Small intestine (tissue), 7 donors: ENCODE results near the gene PRKCI. TPM values are rescaled to one million over a fixed set of nuclear protein-coding genes. Genes with fewer than 3 reads are reported as not detected.
A peak's percentile ranks its signal among the peaks of the same experiment; 100 is the strongest.
"Not testable (repeated sequence)": the region's sequence is repeated elsewhere in the genome, so short reads cannot be mapped to it uniquely, and the experiment has no call there.

Experiments used
- DNase-seq, 2 donors: peaks; one replicate each; pipeline versions ENCODE4 v3.0.0 to v3.0.0-alpha.2; 2013
- FAIRE-seq: peaks from 2 replicates; lab custom pipeline; 2012; peaks lifted over from hg19 to GRCh38; lab: Jason Lieb, UNC
- H3K27ac ChIP-seq, 3 donors: one replicate each; pipeline ENCODE4 v1.5.1; 2013; ENCODE audit warnings: low read length in 2 of 3, mild to moderate bottlenecking in 2 of 3, control low read depth in 1 of 3, inconsistent platforms in 1 of 3, low read depth in 1 of 3, moderate library complexity in 1 of 3
- H3K27me3 ChIP-seq, 3 donors: one replicate each; pipeline ENCODE4 v1.6.1; 2013; ENCODE audit warnings: low read length in 3 of 3, inconsistent platforms in 1 of 3; ENCODE audit not compliant: control insufficient read depth in 3 of 3, insufficient read depth in 3 of 3
- H3K36me3 ChIP-seq, 3 donors: one replicate each; pipeline ENCODE4 v1.6.1; 2013; ENCODE audit warnings: low read length in 3 of 3, inconsistent platforms in 1 of 3, low read depth in 1 of 3, mild to moderate bottlenecking in 1 of 3, moderate library complexity in 1 of 3; ENCODE audit not compliant: control insufficient read depth in 3 of 3, insufficient read depth in 2 of 3
- H3K4me1 ChIP-seq, 3 donors: one replicate each; pipeline ENCODE4 v1.6.1; 2013; ENCODE audit warnings: low read length in 2 of 3, inconsistent platforms in 1 of 3, low read depth in 1 of 3, mild to moderate bottlenecking in 1 of 3, moderate library complexity in 1 of 3; ENCODE audit not compliant: control insufficient read depth in 3 of 3, insufficient read depth in 2 of 3
- H3K4me3 ChIP-seq, 3 donors: one replicate each; pipeline ENCODE4 v1.5.1; 2013; ENCODE audit warnings: low read length in 3 of 3, control low read depth in 1 of 3, inconsistent platforms in 1 of 3, low read depth in 1 of 3, mild to moderate bottlenecking in 1 of 3, moderate library complexity in 1 of 3
- H3K9me3 ChIP-seq, 2 donors: one replicate each; pipeline ENCODE4 v1.6.1; 2013; ENCODE audit warnings: low read depth in 1 of 2, low read length in 1 of 2; ENCODE audit not compliant: control insufficient read depth in 2 of 2, insufficient read depth in 1 of 2
- WGBS, 3 donors: extraction: QIAGEN DNeasy Blood & Tissue Kit; methylation state at CpG; one replicate each; pipeline ENCODE4 v1.1.7; 2013; 5-methylcytosine and 5-hydroxymethylcytosine counted together
- polyA plus RNA-seq, 4 donors: library from polyadenylated mRNA; stranded (reverse) in 3 of 4; unstranded in 1 of 4; fragments of 200-250 nt in 3 of 4; fragments of 120-200 nt in 1 of 4; gene quantifications; one replicate each; pipeline versions ENCODE4 v1.2.1 to v1.2.3, GENCODE V29; 2013
- donor health status: healthy with polysubstance abuse.
- donor health status: control.
- donor health status: control.
- donor health status: Bipolar disorder and iron deficiency.
- donor health status: healthy.

Gene PRKCI
- polyA plus RNA-seq, 4 donors = 13.2 to 28.2 (median 14.7) TPM

DNA sequence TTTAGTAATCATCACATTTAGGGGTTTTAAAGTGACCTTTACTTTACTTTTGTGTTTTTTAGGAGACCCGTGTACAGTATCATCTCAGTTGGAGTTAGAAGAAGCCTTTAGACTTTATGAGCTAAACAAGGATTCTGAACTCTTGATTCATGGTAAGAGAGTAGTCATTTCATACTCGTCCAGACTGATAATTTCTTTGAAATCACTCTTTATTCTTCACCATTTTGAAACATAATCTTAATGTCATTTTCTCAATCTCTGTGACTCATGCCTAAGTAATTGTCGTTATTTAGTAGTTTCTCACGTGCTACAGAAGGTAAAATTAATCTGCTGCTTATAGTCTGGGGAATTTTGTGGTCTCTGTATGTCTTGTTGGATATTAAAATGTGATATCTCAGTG is 37.7 kb downstream of the PRKCI start:
- no peak for DNase-seq

DNA sequence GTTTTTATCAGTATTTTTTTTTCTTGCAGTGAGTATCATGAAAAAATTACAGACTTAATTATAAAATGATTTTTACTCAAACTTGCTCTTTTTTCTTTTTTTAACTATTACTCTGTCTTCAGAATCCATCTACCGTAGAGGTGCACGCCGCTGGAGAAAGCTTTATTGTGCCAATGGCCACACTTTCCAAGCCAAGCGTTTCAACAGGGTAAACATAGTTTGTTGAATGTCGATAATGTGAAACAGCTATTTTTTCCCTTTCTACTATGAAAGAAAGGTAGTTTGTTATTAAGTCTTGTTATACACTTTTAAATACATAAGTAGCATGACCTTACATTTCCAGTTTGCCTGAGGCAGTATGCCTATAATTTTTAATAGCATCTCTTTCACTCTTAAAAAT is 45.6 kb downstream of the PRKCI start:
- Histone ChIP-seq H3K4me3 (no peak overlapping the region), H3K4me1 (peaks cover 0 to 5% (median 0%) of the 10 kb centered on the region in 3 donors), H3K36me3 (peaks cover 4 to 26% (median 6%) of the 10 kb centered on the region in 3 donors), H3K27ac (no peak overlapping the region), H3K27me3 (no peaks in the 10 kb centered on the region), H3K9me3 (no peaks in the 10 kb centered on the region)
- no peak for FAIRE-seq
- no peak for DNase-seq
- 97 to 98% (median 97%) methylated on average over 5 of the region's 5 CpGs for WGBS, 3 donors

More for the DNA sequence above, 37.7 kb downstream of the PRKCI start:
- peaks cover 2 to 34% (median 7%) of the 10 kb centered on the region in 3 donors for H3K36me3 ChIP-seq
- H3K27me3 ChIP-seq = no peaks in the 10 kb centered on the region
- H3K9me3 ChIP-seq = no peaks in the 10 kb centered on the region
- no peaks in the 10 kb centered on the region for H3K4me1 ChIP-seq
- no peak for FAIRE-seq
- WGBS, 3 donors = 71 to 84% (median 80%) methylated on average over 4 of the region's 4 CpGs
- H3K4me3 ChIP-seq = no peak overlapping the region
- H3K27ac ChIP-seq = no peak overlapping the region

DNA sequence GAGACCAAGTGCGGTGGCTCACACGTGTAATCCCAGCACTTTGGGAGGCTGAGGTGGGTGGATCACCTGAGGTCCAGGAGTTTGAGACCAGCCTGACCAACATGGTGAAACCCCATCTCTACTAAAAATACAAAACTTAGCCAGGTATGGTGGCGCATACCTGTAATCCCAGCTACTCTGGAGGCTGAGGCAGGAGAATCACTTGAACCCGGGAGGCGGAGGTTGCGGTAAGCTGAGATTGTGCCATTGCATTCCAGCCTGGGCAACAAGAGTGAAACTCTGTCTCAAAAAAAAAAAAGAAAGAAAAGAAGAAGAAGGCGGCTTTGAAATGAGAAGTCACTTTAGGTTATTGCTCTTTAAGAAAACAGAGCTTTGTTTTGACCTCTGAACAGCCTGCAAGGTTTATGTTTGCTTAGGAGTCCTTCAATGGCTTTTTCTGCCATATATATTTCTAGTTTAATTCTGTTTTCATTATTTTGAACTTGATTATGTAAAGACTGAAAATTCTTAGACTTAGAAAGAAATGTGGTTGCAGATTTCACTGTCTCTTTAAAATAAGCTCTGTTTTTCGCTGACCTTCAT is 47.5 kb downstream of the PRKCI start:
- Histone ChIP-seq H3K36me3 (peaks cover 5 to 28% (median 5%) of the 10 kb centered on the region in 3 donors), H3K4me3 (peak overlapping the region in 1 of 3 donors; percentile 1), H3K27ac (peak overlapping the region in 2 of 3 donors; percentile 15 to 64)
- H3K9me3 ChIP-seq, H3K4me1 ChIP-seq, FAIRE-seq, H3K27me3 ChIP-seq: not testable (repeated sequence)
- WGBS, 3 donors = 65 to 78% (median 66%) methylated on average over 8 of the region's 8 CpGs
- peak; percentile 31 to 48 for DNase-seq

DNA sequence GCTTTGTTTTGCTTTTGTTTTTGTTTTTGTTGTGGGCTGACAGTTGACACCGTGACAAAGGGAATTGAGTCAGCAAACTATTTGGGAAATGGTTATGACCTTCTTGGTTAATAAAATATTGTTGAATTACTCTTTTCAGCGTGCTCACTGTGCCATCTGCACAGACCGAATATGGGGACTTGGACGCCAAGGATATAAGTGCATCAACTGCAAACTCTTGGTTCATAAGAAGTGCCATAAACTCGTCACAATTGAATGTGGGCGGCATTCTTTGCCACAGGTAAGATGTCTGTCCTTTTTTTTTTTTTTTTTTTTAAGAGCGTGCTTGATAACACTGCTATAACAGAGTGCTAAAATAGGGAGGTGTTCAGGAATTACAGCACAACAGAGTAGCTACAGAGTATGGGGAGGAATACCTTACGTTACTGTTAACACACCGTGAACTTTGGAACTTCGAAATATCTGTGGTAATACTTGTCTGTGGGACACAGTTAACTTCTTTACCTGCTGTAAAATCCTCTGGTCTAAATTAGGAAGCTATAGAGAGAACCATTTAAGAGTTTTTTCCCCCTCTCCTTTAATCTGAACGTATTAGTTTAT is 48.2 kb downstream of the PRKCI start:
- Histone ChIP-seq H3K27me3 (no peaks in the 10 kb centered on the region), H3K27ac (peak overlapping the region; percentile 15 to 64 (median 51)), H3K36me3 (peaks cover 4 to 25% (median 5%) of the 10 kb centered on the region in 3 donors), H3K9me3 (no peaks in the 10 kb centered on the region), H3K4me1 (peaks cover 0 to 5% (median 0%) of the 10 kb centered on the region in 3 donors), H3K4me3 (peak overlapping the region in 1 of 3 donors; percentile 1)
- FAIRE-seq (no peak), DNase-seq (peak; percentile 84 to 88)
- WGBS, 3 donors = 25 to 64% (median 43%) methylated on average over 11 of the region's 11 CpGs

DNA sequence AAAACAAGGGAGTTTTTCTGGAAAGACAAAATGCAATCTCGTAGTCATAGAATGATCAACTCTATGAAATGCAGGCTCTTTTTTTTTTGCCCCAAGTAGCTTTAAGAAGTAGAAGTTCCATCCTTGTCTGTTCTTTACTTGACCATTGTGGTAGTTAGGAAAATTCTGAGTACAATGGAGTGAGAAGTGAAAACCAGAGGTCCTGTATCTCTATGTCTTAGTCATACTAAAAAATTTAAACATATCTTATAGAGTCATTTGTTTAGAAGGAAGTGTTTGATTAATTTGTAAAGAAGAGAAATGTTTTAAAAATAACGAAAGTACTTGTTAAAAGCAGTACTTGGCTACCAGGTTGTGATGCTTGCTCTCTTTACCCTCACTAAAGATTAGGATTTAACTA is 52.4 kb downstream of the PRKCI start:
- FAIRE-seq (no peak), DNase-seq (no peak)
- Histone ChIP-seq H3K27me3 (no peaks in the 10 kb centered on the region), H3K9me3 (no peaks in the 10 kb centered on the region), H3K36me3 (peaks cover 4 to 27% (median 4%) of the 10 kb centered on the region in 3 donors), H3K4me1 (peaks cover 0 to 4% (median 0%) of the 10 kb centered on the region in 3 donors), H3K27ac (no peak overlapping the region), H3K4me3 (no peak overlapping the region)
- 81 to 87% (median 82%) methylated on average over 2 of the region's 2 CpGs for whole genome bisulfite sequencing, 3 donors

DNA sequence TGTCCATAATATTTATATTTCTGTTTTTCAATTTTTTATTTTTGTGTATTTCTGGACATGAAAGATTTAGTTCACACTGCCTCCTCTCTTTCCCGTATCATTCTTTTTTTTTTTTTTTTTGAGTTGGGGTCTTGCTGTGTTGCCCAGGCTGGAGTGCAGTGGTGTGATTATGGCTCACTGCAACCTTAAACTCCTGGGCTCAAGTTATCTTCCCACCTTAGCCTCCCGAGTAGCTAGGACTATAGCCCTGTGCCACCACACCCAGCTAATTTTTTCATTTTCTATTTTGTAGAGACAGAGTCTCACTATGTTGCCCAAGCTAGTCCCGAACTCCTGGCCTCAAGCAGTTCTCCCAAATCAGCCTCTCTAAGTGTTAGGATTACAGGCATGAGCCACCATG is 53.6 kb downstream of the PRKCI start:
- no peak for FAIRE-seq
- Histone ChIP-seq H3K9me3 (no peaks in the 10 kb centered on the region), H3K4me1 (peaks cover 0 to 4% (median 0%) of the 10 kb centered on the region in 3 donors), H3K36me3 (peaks cover 4 to 31% (median 4%) of the 10 kb centered on the region in 3 donors), H3K27me3 (no peaks in the 10 kb centered on the region), H3K4me3 (no peak overlapping the region), H3K27ac (no peak overlapping the region)
- no peak for DNase-seq
- 89 to 92% (median 91%) methylated on average over 3 of the region's 3 CpGs for WGBS, 3 donors

DNA sequence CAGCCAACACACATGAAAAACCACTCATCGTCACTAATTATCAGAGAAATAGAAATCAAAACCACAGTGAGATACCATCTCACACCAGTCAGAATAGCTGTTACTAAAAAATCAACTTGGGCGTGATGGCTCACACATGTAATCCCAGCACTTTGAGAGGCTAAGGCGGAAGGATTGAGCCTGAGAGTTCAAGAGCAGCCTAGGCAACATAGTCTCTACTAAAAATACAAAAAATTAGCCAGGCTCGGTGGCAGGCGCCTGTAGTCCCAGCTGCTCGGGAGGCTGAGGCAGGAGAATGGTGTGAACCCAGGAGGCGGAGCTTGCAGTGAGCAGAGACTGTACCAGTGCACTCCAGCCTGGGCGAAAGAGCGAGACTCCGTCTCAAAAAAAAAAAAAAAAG is 55.1 kb downstream of the PRKCI start:
- 83 to 92% (median 84%) methylated on average over 10 of the region's 10 CpGs for WGBS, 3 donors
- FAIRE-seq, H3K9me3 ChIP-seq, H3K27ac ChIP-seq, H3K4me3 ChIP-seq, DNase-seq, H3K4me1 ChIP-seq, H3K27me3 ChIP-seq: not testable (repeated sequence)
- H3K36me3 ChIP-seq = peaks cover 4 to 29% (median 4%) of the 10 kb centered on the region in 3 donors

DNA sequence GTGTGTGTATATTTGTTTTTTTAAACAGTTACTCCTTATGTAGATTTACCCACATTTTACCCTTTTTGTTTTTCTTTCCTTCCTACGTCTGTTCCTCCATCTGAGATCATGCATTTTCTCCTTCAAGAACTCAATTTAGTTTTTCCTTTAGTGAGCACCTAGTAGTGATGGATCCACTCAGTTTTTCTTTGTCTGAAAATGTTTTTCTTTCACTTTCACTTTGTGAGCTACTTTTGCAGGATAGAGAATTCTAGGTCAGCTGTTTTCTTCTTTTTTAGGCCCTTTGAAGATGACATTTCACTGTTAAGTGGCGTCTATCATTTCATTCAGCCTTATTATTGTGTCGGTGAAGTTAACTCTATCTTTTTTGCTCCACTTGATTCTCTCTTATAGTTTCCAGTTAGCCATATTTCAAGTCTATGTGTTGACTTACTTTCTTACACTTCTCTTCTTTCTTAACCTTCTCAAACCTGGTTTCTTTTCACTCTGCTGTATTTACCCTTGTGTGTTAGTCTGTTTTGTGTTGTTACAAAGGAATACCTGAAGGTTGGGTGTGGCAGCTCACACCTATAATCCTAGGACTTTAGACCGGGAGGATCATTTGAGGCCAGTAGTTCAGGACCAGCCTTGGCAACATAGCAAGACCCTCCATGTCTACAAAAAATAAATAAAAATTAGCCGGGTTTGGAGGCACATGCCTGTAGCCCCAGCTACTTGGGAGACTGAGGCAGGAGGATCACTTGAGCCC is 55.8 kb downstream of the PRKCI start:
- peaks cover 4 to 34% (median 4%) of the 10 kb centered on the region in 3 donors for H3K36me3 ChIP-seq
- no peak overlapping the region for H3K4me3 ChIP-seq

More for the DNA sequence above, 55.8 kb downstream of the PRKCI start:
- DNase-seq (peak; percentile 51 to 62), FAIRE-seq (no peak)
- H3K27me3 ChIP-seq = no peaks in the 10 kb centered on the region
- no peaks in the 10 kb centered on the region for H3K9me3 ChIP-seq
- peak overlapping the region; percentile 32 to 39 (median 37) for H3K27ac ChIP-seq
- H3K4me1 ChIP-seq = peaks cover 0 to 4% (median 0%) of the 10 kb centered on the region in 3 donors
- WGBS, 3 donors = 47 to 66% (median 56%) methylated on average over 5 of the region's 5 CpGs
